Mammary epithelial cell (primary cell): ENCODE data around the gene SULT1A1.

ENCODE experiments used
- EZH2 ChIP-seq: IDR thresholded peaks from 2 replicates; pipeline ENCODE4 v1.6.1; 2012; ENCODE audit warnings: low read length, inconsistent platforms, borderline replicate concordance
- TF ChIP-seq, protein P1 (sequence below), 2 donors: IDR thresholded peaks in 1 of 2; conservative IDR thresholded peaks in 1 of 2; 2 replicates each; pipeline ENCODE4 v1.5.1; 2011 to 2012; ENCODE audit warnings: inconsistent platforms in 2 of 2, low read length in 2 of 2, mild to moderate bottlenecking in 2 of 2, control low read depth in 1 of 2, low read depth in 1 of 2; ENCODE audit not compliant: insufficient read depth in 1 of 2; ENCODE audit errors: extremely low read depth in 1 of 2

- no peak for TF ChIP-seq EZH2
- TF ChIP-seq, protein P1, sequence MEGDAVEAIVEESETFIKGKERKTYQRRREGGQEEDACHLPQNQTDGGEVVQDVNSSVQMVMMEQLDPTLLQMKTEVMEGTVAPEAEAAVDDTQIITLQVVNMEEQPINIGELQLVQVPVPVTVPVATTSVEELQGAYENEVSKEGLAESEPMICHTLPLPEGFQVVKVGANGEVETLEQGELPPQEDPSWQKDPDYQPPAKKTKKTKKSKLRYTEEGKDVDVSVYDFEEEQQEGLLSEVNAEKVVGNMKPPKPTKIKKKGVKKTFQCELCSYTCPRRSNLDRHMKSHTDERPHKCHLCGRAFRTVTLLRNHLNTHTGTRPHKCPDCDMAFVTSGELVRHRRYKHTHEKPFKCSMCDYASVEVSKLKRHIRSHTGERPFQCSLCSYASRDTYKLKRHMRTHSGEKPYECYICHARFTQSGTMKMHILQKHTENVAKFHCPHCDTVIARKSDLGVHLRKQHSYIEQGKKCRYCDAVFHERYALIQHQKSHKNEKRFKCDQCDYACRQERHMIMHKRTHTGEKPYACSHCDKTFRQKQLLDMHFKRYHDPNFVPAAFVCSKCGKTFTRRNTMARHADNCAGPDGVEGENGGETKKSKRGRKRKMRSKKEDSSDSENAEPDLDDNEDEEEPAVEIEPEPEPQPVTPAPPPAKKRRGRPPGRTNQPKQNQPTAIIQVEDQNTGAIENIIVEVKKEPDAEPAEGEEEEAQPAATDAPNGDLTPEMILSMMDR (conservative IDR thresholded peaks at IDR 0.05 in 1 of 2, IDR thresholded peaks at IDR 0.05 in 1 of 2; ENCODE audit: extremely low read depth in 1 of 2, insufficient read depth in 1 of 2, low read depth in 1 of 2, low read length in 2 of 2), result no peak
These were observed 11.8 kb upstream of the SULT1A1 start for GRCh38 chr16:28621481-28622155.
